DMS53 treated with DMSO at 0.1 percent for 48 hours (cell line): ENCODE data around the gene ALKBH5.

Experiments
- DNase-seq: peaks from one replicate; lab custom pipeline; 2025; ENCODE audit not compliant: unreplicated experiment; lab: John Stamatoyannopoulos, UW

The ALKBH5 gene

DNA sequence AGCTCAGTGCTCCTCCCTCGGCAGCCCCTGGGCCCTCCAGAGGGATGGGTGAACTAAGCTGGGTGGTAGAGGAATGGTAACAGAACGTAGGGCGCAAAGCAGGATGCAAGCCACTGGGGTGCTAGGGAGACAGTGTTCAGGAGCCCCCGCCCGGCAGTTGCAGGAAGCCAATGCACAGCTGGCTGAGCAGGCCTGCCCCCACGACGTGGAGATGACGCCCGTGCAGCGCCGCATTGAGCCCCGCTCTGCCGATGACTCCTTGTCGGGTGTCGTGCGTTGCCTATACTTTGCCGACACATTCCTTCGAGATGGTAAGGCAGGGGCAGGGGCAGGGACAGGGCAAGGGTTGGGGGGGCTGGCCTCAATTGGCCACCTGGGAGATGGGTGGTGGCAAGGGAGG lies 54.7 kb downstream of the ALKBH5 start:
- DNase-seq = no peak

DNA sequence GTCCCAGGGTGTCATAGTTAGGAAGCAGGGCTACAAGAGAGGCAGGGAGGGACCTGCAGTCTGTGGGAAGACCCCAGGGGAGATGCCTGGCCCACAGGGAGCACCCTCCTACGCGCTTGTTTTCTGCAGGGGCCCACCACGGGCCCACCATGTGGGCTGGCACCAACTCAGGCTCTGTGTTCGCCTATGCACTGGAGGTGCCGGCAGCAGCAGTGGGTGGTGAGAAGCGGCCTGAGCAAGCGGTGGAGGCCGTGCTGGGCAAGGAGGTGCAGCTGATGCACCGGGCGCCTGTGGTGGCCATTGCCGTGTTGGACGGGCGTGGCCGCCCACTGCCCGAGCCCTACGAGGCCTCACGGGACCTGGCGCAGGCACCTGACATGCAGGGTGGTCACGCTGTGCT lies 56.8 kb downstream of the ALKBH5 start:
- DNase-seq = no peak

DNA sequence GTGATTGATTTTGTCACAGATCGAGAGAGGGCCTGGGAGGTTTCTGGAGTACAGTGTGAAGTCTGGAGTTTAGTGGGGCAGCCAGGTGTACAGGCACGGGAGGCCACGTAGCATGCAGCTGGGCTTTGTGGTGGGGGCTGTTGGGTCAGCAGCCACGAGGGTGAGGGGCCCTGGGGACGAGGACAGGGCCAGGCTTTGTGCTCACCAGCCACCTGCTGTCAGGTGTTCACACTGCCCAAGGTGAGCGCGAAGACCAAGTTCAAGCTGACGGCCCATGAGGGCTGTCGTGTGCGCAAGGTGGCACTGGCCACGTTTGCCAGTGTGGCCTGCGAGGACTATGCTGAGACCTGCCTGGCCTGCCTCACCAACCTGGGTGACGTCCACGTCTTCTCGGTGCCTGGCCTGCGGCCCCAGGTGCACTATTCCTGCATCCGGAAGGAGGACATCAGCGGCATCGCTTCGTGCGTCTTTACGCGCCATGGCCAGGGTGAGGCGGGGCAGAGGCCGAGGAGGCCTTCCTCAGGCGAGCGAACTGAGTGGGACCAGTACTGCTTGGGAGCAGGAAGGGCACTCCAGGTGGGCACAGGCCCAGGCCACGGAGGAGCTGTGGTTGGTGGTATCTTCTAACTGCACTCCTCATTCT lies 57.7 kb downstream of the ALKBH5 start:
- DNase-seq = no peak

DNA sequence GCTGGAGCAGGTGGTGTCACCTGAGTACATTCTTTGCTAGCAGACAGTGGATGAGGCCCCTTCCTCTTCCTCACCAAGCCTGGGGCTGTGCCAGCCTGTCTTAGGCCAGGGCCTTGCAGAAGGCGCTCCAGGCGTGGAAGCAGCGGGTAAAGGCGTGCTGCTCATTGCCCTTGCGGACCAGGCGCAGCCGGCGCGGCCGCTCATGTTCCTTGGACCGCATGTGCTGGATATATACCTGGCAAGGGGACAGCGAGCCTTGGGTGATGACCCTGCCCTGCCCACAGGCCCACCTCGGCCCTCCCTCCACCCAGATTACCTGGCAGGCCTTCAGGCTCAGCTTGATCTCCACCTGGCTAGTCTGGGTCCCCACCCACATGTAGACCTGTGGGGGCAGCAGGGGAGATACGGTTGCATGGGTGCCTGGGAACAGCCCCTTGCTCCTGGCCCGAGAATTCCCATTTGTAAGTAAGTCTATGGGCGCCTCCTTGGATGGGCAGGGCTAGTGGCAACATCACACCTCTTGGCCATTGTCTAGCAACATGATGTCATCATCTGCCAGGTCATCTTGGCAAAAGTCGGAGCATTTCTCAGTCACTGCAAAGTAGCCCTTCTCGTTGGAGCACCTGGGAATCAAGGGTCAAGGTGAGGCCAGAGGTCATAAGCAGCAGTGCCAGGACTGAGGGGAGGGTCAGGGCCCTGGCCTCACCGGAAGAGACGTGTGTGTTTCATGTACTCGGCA lies 61.6 kb downstream of the ALKBH5 start:
- no peak for DNase-seq

DNA sequence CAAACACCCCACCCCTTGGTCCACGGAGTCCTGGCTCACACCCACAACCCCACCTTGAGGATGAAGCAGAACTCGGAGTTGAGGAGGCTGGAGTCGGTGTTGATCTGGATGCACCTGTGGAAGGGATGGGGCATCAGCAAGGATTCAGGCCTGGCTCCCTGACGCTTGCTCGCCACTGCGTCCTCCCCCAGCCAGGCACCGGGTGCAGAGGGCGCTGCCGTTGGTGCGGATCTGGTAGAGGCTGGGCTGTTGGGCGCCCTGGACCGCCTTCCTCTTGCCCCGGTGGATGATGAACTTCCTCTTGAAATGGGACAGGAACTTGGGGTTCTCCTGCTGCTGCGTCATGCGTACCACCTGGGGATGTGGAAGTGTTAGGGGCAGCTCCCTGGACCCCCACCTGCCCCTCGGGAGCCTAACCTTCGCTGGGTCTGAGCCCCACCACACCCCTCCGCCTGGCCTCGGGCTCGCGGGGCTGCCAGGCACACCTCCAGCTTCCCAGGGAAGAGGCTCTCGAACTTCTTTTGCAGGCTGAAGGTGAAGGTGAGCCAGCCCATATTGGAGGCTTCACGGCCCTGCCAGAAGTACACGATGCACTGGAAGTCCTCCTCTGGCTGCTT lies 62.6 kb downstream of the ALKBH5 start:
- no peak for DNase-seq

DNA sequence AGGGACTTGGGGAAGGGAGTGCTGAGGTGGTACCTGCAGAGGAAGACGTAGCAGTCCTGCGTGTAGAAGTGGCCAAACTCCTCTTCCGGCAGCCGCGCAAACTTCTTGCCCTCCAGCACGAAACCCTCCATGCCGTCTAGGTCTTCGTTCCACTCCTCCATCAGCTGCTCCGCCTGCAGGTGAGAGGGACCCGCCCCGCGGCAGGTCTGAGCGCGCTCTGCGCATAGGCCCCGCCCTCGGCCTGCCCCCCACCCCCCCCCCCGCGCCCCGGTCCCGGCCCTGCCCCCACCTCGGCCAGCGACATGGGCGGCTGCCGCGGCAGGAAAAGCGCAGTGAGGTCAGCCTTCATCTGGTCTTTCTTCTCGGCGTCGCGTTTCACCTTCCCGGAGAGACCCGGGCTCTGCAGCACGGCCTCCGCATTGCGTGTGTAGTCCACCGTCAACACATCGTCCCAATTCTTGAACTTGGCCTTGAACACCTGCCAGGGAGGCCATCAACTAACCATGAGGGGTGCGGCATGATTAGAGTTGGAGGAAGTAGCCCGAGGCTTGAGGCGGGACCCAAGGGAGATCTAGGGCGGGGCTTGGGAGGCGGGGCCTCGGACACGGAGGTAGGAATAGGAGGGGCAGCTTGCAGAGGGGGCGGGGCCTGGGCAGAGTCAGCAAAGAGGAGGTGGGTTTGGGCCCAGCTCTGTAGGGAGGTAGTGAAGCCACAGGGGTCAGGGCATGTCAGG lies 63.4 kb downstream of the ALKBH5 start:
- DNase-seq = peak; percentile 88

DNA sequence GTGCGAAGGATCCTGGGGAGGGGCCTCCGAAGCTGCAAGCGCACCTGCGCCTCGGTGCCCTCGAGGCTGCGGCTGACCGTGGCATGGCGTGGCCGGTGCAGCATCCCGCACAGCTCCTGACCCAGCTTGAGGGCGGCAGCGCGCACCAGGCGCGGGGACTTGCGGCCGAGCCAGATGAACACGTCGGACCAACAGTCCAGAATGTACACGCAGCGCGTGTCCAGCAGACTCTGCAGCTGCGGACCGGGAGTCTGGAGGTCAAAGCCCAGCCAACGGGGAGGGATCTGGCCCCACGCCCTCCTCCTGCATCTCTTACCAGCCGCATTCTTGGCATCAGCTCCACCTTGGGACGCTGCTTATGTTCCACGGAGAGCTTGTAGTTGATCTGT lies 64.0 kb downstream of the ALKBH5 start:
- no peak for DNase-seq

DNA sequence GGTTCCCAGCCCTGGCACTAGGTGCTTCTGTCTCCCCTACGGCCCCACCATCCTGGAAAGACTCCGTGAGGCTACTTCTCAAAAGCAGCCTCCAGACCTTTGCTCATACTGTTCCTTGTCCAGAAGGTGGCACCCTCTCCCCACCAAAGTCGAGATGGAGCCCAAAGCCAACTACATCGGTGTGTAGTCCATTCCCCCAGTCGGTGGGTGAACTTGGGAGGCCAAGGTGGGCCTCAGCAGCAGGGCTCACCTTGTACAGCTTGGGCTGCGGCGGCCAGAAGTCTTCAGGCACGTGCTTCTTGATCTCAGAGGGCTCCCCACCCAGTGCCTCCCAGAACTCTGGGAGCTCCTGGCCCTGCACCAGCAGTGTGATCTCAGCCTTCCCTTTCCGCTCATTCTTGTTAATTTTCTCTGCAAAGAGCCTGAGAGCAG lies 64.7 kb downstream of the ALKBH5 start:
- peak; percentile 41 for DNase-seq

DNA sequence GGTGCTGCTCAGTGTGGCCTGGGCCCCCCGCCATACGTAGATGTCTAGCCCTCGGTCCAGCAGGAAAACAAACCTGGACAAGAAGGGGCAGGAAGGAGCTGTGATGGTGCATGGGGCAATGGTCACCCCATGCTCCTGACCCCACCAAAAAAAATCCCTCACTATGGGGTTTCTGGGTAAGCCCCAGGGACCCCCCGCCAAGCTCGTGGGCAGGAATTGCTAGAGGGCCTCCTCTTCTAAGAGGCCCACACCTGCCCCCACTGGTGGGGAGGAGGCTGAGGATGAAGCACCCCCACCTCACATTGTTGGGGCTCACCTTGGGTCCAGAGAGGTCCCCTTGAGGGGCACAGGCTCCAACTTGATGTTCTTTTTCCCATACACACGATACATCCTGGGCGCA lies 65.2 kb downstream of the ALKBH5 start:
- no peak for DNase-seq

DNA sequence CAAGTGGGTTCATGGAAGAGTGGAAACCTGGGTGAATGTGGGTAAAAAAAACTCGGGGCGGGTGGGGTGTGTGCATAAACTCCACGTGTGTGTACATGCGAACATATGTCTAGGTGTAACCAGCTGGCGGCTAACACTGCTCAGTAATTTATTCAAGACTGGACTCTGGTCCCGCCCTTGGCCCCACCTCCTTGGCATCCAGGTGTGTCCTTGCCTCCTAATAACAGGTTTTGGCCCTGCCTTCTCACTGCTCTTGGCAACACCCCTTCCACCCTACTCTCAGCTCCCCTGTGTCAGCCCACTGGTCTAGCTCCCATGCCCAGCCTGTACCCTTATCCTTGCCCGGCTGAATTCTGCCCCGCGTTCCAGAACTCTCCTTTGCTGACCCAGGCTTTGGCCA lies 66.6 kb downstream of the ALKBH5 start:
- DNase-seq = peak; percentile 45

DNA sequence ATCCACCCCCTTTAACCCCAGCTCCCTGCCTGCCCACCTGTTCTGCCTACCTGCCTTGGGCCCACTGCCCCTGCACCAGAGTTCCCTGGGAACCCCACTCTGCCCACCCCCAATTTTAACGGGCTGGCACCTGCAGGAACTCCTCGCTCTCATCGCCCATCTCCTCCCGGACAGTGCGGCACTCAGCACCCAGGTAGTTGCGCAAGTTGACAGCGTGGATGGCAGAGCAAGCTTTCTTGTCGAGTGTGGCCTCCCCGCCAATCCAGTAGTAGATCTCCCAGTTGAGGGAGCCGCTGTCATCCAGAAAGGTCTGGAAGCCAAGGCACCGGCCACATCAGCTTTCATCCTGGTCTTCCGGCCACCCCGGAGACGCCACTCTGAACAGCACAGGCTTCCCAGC lies 67.1 kb downstream of the ALKBH5 start:
- no peak for DNase-seq

DNA sequence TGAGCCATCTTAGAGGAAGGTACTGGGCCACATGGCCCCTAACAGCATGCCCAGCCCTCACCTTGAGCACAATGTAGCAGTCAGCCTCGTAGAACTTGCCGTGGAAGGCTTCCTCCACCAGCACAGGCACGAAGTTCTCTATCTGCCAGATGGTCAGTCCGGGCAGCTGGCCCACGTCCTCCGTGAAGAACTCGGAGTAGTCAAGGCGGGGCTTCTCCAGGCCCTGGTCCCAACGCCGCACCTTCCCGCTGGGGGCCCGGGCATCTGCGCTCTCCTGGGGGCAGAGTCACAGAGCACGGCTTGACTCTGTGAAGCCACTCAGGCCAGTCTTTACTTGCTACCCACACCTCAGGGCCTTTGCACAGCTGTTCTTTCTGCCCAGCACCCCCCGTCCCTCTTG lies 67.6 kb downstream of the ALKBH5 start:
- DNase-seq = no peak

DNA sequence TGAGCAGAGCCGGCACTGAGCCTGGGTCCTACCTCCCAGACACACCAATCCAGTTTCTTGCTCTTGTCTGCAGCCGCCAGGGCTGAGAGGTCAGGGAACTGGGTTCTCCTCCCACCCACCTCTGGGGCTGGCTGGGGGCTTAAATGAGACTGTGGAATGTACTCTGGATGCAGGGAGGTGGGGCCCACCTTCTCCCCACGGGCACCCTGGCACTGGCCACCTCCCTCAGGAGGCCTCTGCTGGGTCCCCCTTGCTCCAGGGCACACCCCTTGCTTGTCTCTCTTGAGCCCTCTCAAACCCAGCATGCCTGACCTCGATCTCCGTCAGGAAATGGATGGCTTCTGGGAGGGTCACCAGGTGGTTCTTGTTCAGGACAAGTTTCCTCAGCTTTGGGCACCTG lies 68.5 kb downstream of the ALKBH5 start:
- no peak for DNase-seq

DNA sequence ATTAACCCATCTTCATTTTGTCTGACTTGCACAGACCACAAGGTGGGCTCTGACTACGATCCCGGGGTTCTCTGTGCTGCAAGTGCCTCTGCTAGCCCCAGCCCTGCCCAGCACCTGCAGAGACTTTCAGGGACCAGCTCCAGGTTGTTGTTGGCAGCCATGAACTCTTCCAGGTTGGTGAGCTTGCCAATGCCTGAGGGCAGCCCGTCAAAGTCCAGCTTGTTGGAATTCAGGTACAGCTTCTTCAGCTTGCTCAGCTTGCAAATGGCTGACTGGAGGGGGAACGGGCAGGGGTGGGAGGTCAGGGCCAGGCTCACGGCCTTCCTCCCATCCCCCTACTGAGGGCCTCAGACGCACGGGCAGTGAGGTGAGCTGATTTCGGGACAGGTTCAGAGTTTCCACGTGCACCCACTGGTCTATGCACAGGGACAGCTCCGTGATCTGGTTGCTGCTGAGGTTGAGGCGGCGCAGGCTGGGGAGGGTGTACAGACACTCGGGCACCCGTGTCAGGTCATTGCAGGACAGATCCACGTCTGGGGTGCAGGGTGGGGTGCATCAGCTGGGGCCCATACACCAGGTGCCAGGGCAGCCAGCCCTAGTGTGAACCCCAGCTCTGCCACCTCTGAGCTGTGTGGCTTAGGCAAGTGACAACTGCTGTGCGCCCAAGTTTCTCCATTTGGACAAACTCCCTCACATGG lies 69.7 kb downstream of the ALKBH5 start:
- no peak for DNase-seq

DNA sequence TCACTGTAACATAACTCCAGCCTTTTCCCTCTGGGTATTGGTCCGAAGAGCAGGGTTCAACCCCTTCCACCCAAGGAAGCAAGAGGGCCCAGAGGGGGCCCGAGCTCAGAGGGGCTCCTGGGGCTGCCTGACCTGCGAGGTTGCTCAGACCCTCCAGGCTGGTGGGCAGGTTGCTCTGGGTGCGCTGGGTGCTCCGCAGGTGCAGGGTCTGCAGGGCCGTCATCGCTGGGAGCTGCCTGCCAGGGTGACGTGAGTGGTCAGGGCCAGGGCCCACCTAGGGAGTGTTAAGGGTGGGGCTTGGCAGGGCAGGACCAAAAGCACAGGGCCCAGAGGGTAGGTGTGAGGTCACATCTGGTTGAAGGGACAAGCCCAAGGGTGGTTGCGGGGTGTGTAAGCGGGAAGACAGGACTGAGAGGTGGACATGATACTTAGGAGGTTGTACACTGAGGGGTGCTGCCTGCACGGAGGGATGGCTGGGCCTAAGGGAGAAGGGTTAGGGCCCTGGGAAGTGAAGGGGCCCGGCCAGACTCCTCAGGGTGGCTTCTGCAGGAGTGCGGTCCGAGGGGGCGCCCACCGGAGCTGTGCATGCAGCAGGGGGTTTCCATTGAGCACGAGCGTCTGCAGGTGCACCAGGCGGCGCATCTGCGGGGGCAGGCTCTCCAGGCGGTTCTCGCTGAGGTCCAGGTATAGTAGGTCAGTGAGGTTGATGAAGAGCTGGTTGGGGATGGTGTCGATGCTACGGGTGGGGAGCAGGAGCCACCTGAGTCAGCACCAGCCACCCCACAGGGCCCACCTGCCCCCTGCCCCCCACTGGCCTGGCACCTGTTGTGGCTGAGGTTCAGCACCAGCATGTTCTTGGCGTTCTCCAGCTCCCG lies 70.6 kb downstream of the ALKBH5 start:
- DNase-seq = no peak

DNA sequence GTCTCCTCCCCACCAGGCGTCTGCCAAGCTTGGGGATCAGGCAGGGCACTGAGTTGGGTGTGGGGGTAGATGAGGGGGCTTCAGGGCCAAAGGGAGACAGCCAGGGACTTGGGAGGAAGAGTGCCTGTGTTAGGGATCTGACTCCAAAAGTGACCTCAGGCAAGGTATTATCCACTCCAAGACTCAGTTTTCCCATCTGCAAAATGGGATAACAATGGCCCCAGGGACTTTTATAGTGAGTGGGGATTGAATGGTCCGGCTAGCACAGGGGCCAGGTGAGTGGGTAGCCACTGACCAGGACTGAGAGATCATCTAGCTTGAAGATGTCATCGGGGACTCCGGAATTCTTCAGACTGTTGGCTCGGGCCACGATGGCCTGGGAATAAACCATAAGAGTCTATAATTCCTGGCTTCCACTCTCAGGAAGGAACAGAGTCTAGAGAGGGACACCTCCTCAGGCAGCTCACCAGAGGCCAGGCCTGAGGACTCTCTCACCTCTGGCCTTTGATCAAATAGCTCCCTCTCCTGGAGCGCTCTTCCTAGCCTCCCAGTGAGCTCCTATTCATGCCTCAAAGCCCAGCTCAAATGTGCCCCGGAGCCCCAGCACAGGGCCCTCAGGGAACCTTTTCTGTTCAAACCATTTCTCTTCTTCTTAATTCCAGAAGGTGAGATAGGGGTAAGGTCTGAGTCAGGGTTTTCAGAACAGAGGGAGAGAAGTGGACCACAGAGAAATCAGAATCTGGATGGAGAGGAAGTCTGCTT lies 71.4 kb downstream of the ALKBH5 start:
- no peak for DNase-seq

DNA sequence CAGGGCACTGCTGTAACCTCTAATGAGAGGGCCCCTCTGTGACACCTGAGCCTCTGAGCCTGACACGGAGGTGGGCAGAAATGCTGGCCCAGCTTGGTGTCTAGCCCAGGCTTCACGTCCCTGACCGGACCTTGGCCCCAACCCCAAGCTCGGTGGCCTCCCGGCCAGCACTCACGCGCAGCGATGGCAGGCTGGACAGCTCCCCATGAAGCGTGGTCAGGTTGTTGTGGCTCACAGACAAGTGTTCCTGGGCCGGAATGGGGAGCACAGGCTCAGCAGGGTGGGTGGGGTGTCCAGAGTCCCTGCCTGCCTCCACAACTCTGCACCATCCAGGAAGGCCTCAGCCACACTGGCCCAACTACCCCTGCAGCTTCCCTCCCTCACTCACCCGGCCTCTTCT lies 72.7 kb downstream of the ALKBH5 start:
- no peak for DNase-seq

DNA sequence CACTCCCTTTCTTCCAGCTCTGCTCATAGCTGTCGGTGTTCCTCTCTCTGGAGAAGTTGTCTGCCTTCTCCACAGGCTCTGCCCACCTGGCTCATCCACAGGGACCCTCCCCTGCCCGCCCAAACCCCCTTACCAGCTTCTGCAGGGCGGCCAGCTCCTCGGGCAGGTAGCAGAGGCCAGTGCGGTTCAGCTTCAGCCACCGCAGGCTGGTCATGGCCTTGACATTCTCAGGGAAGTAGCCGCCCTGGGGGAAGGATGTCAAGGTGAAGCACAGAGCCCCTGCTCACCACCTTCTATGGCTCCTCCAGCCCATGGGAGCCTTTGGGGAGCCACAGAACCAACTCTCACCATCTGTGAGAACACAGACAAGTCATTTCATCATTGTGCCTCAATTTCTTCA lies 73.1 kb downstream of the ALKBH5 start:
- no peak for DNase-seq

DNA sequence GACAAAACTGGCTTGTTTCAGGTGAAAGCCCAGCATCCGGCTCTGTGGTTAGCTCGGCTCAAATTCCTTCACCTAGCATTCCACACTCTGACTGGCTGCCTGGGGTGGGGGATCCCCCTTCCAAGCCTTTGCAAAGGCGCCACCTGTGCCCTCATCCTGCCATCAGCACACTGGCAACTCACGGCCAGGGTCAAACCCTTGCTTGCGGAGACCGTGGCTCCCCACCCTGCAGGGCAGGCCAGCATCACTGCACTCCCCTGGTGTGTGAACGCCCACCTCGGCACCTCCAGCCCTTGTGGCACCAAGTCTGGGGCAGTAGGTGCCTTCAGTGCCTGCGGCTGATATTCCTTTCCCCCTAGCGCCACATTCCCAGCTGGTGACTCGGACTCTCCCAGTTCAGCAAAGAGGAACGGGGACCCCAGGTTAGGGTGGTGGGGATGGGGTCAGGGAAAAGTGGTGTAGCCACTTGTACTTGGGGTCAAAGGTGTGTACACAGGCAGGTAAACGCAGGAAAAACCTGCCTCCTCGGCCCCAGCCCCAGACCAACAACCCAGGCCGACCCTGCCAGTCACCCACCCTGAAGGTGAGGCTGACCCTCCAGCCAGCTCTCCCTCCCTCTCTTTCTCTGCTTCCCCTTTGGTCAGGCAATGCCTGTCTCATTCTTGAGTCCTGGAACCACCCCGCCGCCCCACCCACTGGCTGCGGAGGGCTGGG lies 73.8 kb downstream of the ALKBH5 start:
- no peak for DNase-seq
